SK-N-SH (cell line): ENCODE measurements around the gene CC2D2B. TPM values are rescaled to one million over a fixed set of nuclear protein-coding genes. Genes with fewer than 3 reads are reported as not detected.
A peak's percentile ranks its signal among the peaks of the same experiment; 100 is the strongest.

Experiments used
- CTCF ChIA-PET: fragments of 300-600, 350-600 bp; formaldehyde crosslinking; extraction: SDS; loops from one replicate; lab custom pipeline; 2021; lab: Yijun Ruan, JAX
- POLR2A ChIA-PET: fragments of 350-600 bp; sonication (Branson Sonifier 250); formaldehyde crosslinking; extraction: SDS; loops from one replicate; lab custom pipeline; 2020; ENCODE audit warnings: antibody characterized with exemption, inconsistent platforms; lab: Yijun Ruan, JAX
- DNase-seq: peaks from one replicate; pipeline ENCODE4 v3.0.0; 2012
- H2AFZ ChIP-seq: fragments of 200-600 bp; sonication (generic); 2 replicates; pipeline ENCODE4 v1.8.1; 2016; ENCODE audit warnings: antibody characterized with exemption, mild to moderate bottlenecking, low read depth
- H3F3A ChIP-seq: fragments of 200-600 bp; sonication (generic); replicated peaks from 2 replicates; pipeline ENCODE3; 2016; ENCODE audit warnings: antibody characterized with exemption, mild to moderate bottlenecking; ENCODE audit not compliant: insufficient read depth
- H3K27ac ChIP-seq, 2 experiments: fragments of 200-500 bp in 1 of 2; fragments of 200-600 bp in 1 of 2; sonication (Bioruptor generic) in 1 of 2; sonication (generic), shearing (Covaris generic) in 1 of 2; 2 replicates each; pipeline versions ENCODE4 v1.5.1 to v1.6.1; 2014 to 2016; ENCODE audit warnings: low read depth in 2 of 2, inconsistent platforms in 1 of 2, low read length in 1 of 2, mild to moderate bottlenecking in 1 of 2, mixed read lengths in 1 of 2
- H3K27me3 ChIP-seq: fragments of 200-600 bp; sonication (generic), shearing (Covaris generic); 2 replicates; pipeline ENCODE4 v1.6.1; 2016; ENCODE audit warnings: mixed run types; ENCODE audit not compliant: insufficient read depth
- H3K36me3 ChIP-seq, 2 experiments: fragments of 200-500 bp in 1 of 2; fragments of 200-600 bp in 1 of 2; sonication (Bioruptor generic) in 1 of 2; sonication (generic) in 1 of 2; replicated peaks in 1 of 2; 2 replicates each; pipeline versions ENCODE3 to v1.5.1; 2014 to 2016; ENCODE audit warnings: low read length in 1 of 2, mild to moderate bottlenecking in 1 of 2; ENCODE audit not compliant: insufficient read depth in 2 of 2, control insufficient read depth in 1 of 2
- H3K4me1 ChIP-seq, 2 experiments: fragments of 200-500 bp in 1 of 2; fragments of 200-600 bp in 1 of 2; sonication (Bioruptor generic) in 1 of 2; sonication (generic), shearing (Covaris generic) in 1 of 2; 2 replicates each; pipeline versions ENCODE4 v1.5.1 to v1.6.1; 2014 to 2016; ENCODE audit warnings: low read depth in 1 of 2, low read length in 1 of 2, mixed run types in 1 of 2; ENCODE audit not compliant: insufficient read depth in 2 of 2, control insufficient read depth in 1 of 2
- H3K4me2 ChIP-seq: fragments of 200-600 bp; sonication (generic), shearing (Covaris generic); 2 replicates; pipeline ENCODE4 v1.6.1; 2017; ENCODE audit warnings: mixed run types
- H3K4me3 ChIP-seq, 2 experiments: fragments of 200-500 bp in 1 of 2; fragments of 200-600 bp in 1 of 2; sonication (Bioruptor generic) in 1 of 2; sonication (generic), shearing (Covaris generic) in 1 of 2; 2 replicates each; pipeline versions ENCODE4 v1.5.1 to v1.8.1; 2014 to 2016; ENCODE audit warnings: low read depth in 2 of 2, inconsistent platforms in 1 of 2, low read length in 1 of 2, mild to moderate bottlenecking in 1 of 2, mixed read lengths in 1 of 2, moderate library complexity in 1 of 2
- H3K79me2 ChIP-seq: fragments of 200-600 bp; sonication (generic); 2 replicates; pipeline ENCODE4 v1.8.1; 2017; ENCODE audit warnings: mild to moderate bottlenecking; ENCODE audit not compliant: insufficient read depth
- H3K9ac ChIP-seq: fragments of 200-600 bp; sonication (generic); 2 replicates; pipeline ENCODE4 v1.6.1; 2017; ENCODE audit warnings: mixed run types
- H3K9me2 ChIP-seq: fragments of 200-600 bp; sonication (generic); 2 replicates; pipeline ENCODE4 v1.6.1; 2017; ENCODE audit warnings: mixed run types
- H3K9me3 ChIP-seq: fragments of 200-600 bp; sonication (generic); 2 replicates; pipeline ENCODE4 v1.6.1; 2017; ENCODE audit warnings: mixed run types, mild to moderate bottlenecking, moderate library complexity
- H4K20me1 ChIP-seq: fragments of 200-600 bp; sonication (generic); 2 replicates; pipeline ENCODE4 v1.6.1; 2017; ENCODE audit warnings: mild to moderate bottlenecking, mixed run types; ENCODE audit not compliant: insufficient read depth
- CHD2 ChIP-seq: fragments of 150-350 bp; IDR thresholded peaks from 2 replicates; pipeline ENCODE4 v1.6.1; 2018; ENCODE audit warnings: low read length; ENCODE audit not compliant: partially characterized antibody
- CTCF ChIP-seq: fragments of 200-600 bp; sonication (generic); IDR thresholded peaks from 2 replicates; pipeline ENCODE4 v1.6.1; 2017; ENCODE audit warnings: antibody characterized with exemption, mild to moderate bottlenecking, moderate library complexity
- EZH2phosphoT487 ChIP-seq: fragments of 200-600 bp; sonication (generic); IDR thresholded peaks from 2 replicates; pipeline ENCODE4 v1.6.1; 2017; ENCODE audit warnings: low read depth, mixed run types, mild to moderate bottlenecking, antibody characterized with exemption, moderate library complexity, borderline replicate concordance
- FOXM1 ChIP-seq: IDR thresholded peaks from 2 replicates; pipeline ENCODE4 v1.4.0; 2012; ENCODE audit warnings: low read depth, mild to moderate bottlenecking
- GATA2 ChIP-seq: sonication (generic); formaldehyde crosslinking; IDR thresholded peaks from 2 replicates; pipeline ENCODE4 v1.5.0; 2020; ENCODE audit warnings: mild to moderate bottlenecking, missing genetic modification reagents
- NRF1 ChIP-seq: IDR thresholded peaks from 2 replicates; pipeline ENCODE4 v1.6.1; 2012; ENCODE audit warnings: low read depth, mild to moderate bottlenecking, low read length
- PBX3 ChIP-seq: IDR thresholded peaks from 2 replicates; pipeline ENCODE4; 2012
- POLR2AphosphoS5 ChIP-seq: IDR thresholded peaks from 2 replicates; pipeline ENCODE4 v1.6.1; 2012; ENCODE audit warnings: low read depth, low read length
- RAD21 ChIP-seq: IDR thresholded peaks from 2 replicates; pipeline ENCODE4 v1.6.1; 2012; ENCODE audit warnings: mild to moderate bottlenecking, low read length
- RCOR1 ChIP-seq: fragments of 150-350 bp; IDR thresholded peaks from 2 replicates; pipeline ENCODE4 v1.6.1; 2017; ENCODE audit warnings: antibody characterized with exemption, low read length
- SMC3 ChIP-seq: IDR thresholded peaks from 2 replicates; pipeline ENCODE4 v1.6.1; 2012; ENCODE audit warnings: low read depth, low read length, improper control_type of control experiment
- USF2 ChIP-seq: fragments of 150-350 bp; IDR thresholded peaks from 2 replicates; pipeline ENCODE4 v1.6.1; 2017; ENCODE audit warnings: antibody characterized with exemption, low read length, low read depth, borderline replicate concordance
- WGBS: methylation state at CpG from one replicate; pipeline ENCODE4 v1.1.6; 2017; ENCODE audit warnings: low lambda C conversion rate; 5-methylcytosine and 5-hydroxymethylcytosine counted together
- polyA plus RNA-seq, 3 experiments: library from polyadenylated mRNA; depleted of rRNA; stranded (reverse); fragments of >200 nt; gene quantifications; 2 replicates each; pipeline ENCODE4 v1.2.3, GENCODE V29; 2012

CC2D2B gene
- polyA plus RNA-seq, 1 of the 3 experiments (the other 2 are of a cell fraction): not detected

GRCh38 chr10:96017191-96017687 lies 109.5 kb downstream of the CC2D2B start:
- no peak overlapping the region for H3K9ac ChIP-seq
- no peak overlapping the region for H3K4me2 ChIP-seq
- no peaks in the 10 kb centered on the region for H3K4me1 ChIP-seq
- POLR2A ChIA-PET: interaction anchor here (0.6 kb wide), 1 partner anchor 95 kb away, joined by 6 read pairs; no protein-coding TSS in a partner anchor
- no peaks in the 10 kb centered on the region for H3K9me3 ChIP-seq
- WGBS: 11% methylated on average over 5 of the region's 5 CpGs
- no peaks in the 10 kb centered on the region for H3F3A ChIP-seq
- no peaks in the 10 kb centered on the region for H4K20me1 ChIP-seq
- TF ChIP-seq POLR2AphosphoS5 (no peak), USF2 (no peak), RCOR1 (0 out of 2 replicates have a peak, but pooled peaks have one; percentile 20), NRF1 (0 out of 2 replicates have a peak, but pooled peaks have one; percentile 2), CHD2 (peak; percentile 15), SMC3 (peak; percentile 62), PBX3 (no peak), EZH2phosphoT487 (no peak), CTCF (peak; percentile 92), RAD21 (peak; percentile 82)
- H3K27me3 ChIP-seq: no peaks in the 10 kb centered on the region
- H3K4me3 ChIP-seq: no peak overlapping the region; a peak in 1 of 4 replicates
- CTCF ChIA-PET: interaction anchor here (0.5 to 6.9 kb wide), 53 partner anchors 8 to 654 kb away, joined by 3 to 112 read pairs (median 5); partner anchors contain the start of genes CCNJ and ZNF518A
- no peak overlapping the region for H2AFZ ChIP-seq
- H3K27ac ChIP-seq: no peak overlapping the region
- no peaks in the 10 kb centered on the region for H3K36me3 ChIP-seq
- no peaks in the 10 kb centered on the region for H3K9me2 ChIP-seq
- no peaks in the 10 kb centered on the region for H3K79me2 ChIP-seq
- DNase-seq: peak; percentile 42

- ChIA-PET POLR2A (no interaction called here), CTCF (interaction anchor here (1.3 to 1.5 kb wide), 2 partner anchors 208 to 318 kb away, joined by 3 to 5 read pairs; no protein-coding TSS in a partner anchor)
- Histone ChIP-seq H2AFZ (no peak overlapping the region), H3F3A (no peaks in the 10 kb centered on the region), H3K9ac (no peak overlapping the region), H3K9me2 (no peaks in the 10 kb centered on the region), H3K27ac (no peak overlapping the region), H3K79me2 (no peaks in the 10 kb centered on the region), H4K20me1 (no peaks in the 10 kb centered on the region), H3K4me3 (no peak overlapping the region), H3K9me3 (no peaks in the 10 kb centered on the region), H3K4me2 (no peak overlapping the region), H3K36me3 (no peaks in the 10 kb centered on the region), H3K4me1 (no peaks in the 10 kb centered on the region), H3K27me3 (no peaks in the 10 kb centered on the region)
- 56% methylated on average over 1 of the region's 1 CpG for WGBS
- DNase-seq: no peak
- TF ChIP-seq CTCF: no peak
- TF ChIP-seq FOXM1: no peak
- TF ChIP-seq GATA2: no peak
Observed at GRCh38 chr10:96021332-96021731, 113.6 kb downstream of the CC2D2B start.
